Coronary artery (tissue), 2 donors: ENCODE data around the gene ZNF668.

Source experiments
- DNase-seq: peaks from one replicate; pipeline ENCODE4 v3.0.0-alpha.2; 2017; ENCODE audit warnings: low spot score
- H3K27ac ChIP-seq, 2 donors: fragments of 200-600 bp; sonication (generic); one replicate each; pipeline ENCODE4 v1.5.1; 2016 to 2019
- H3K4me3 ChIP-seq: fragments of 200-600 bp; sonication (generic); 2 replicates; pipeline ENCODE4 v1.5.1; 2016; ENCODE audit warnings: mild to moderate bottlenecking, moderate library complexity
- CTCF ChIP-seq: fragments of 200-600 bp; sonication (generic); IDR thresholded peaks from one replicate; pipeline ENCODE4 v1.5.1; 2019; ENCODE audit warnings: antibody characterized with exemption

ZNF668 gene

GRCh38 chr16:31074814-31075183 lies 759 bp upstream of the ZNF668 start:
- no peak for DNase-seq
- TF ChIP-seq CTCF, result no peak
- peak overlapping the region; percentile 93 for H3K4me3 ChIP-seq
- peak overlapping the region; percentile 83 to 95 for H3K27ac ChIP-seq

GRCh38 chr16:31073142-31073969 lies 684 bp downstream of the ZNF668 start:
- Histone ChIP-seq H3K4me3 (peak overlapping the region; percentile 93), H3K27ac (peak overlapping the region; percentile 83 to 95)
- no peak for TF ChIP-seq CTCF
- DNase-seq, result peak; percentile 92

- peak overlapping the region; percentile 93 for H3K4me3 ChIP-seq
- TF ChIP-seq CTCF, result no peak
- H3K27ac ChIP-seq, result peak overlapping the region; percentile 83 to 95
- no peak for DNase-seq
Measured at GRCh38 chr16:31072540-31073141, 1.4 kb downstream of the ZNF668 start.

GRCh38 chr16:31071861-31072260 lies 2.2 kb downstream of the ZNF668 start:
- no peak for TF ChIP-seq CTCF
- Histone ChIP-seq H3K4me3 (peak overlapping the region; percentile 93), H3K27ac (peak overlapping the region in 1 of 2 donors; percentile 95)
- no peak for DNase-seq

- no peak overlapping the region for H3K4me3 ChIP-seq
- TF ChIP-seq CTCF, result no peak
- H3K27ac ChIP-seq, result no peak overlapping the region
- DNase-seq, result no peak
Measured at GRCh38 chr16:31067342-31067741, 6.7 kb downstream of the ZNF668 start.

- Histone ChIP-seq H3K27ac (peak overlapping the region; percentile 55 to 86), H3K4me3 (no peak overlapping the region)
- DNase-seq, result peak; percentile 80
- TF ChIP-seq CTCF, result no peak
Measured at GRCh38 chr16:31064882-31065461, 9.1 kb downstream of the ZNF668 start.
